Measurements from ENCODE around the gene MAP3K3.
A peak's percentile ranks its signal among the peaks of the same experiment; 100 is the strongest.

MAP3K3 gene

GRCh38 chr17:63703556-63704258, 81.5 kb downstream of the MAP3K3 start:
- Histone ChIP-seq H3K27ac (ENCODE audit: low read depth, low read length) (no peak overlapping the region), H3K79me1 (ENCODE audit: low read length) (peaks cover 12% of the 10 kb centered on the region), H4K5ac (ENCODE audit: low read length) (no peak overlapping the region), H3K4ac (ENCODE audit: low read depth, low read length) (no peak overlapping the region), H3K79me2 (ENCODE audit: control insufficient read depth, insufficient read depth, low read length) (peaks cover 17% of the 10 kb centered on the region), H2BK120ac (ENCODE audit: low read depth, low read length) (no peak overlapping the region), H3K23ac (ENCODE audit: low read length) (no peak overlapping the region), H3K9ac (ENCODE audit: low read length) (peak overlapping the region; percentile 17), H3K27me3 (ENCODE audit: insufficient read depth, low read length, poor library complexity) (no peaks in the 10 kb centered on the region), H3K36me3 (ENCODE audit: control insufficient read depth, insufficient read depth, low read length) (no peaks in the 10 kb centered on the region), H3K56ac (ENCODE audit: low read length) (peak overlapping the region; percentile 34), H2AK5ac (ENCODE audit: low read length) (no peak overlapping the region), H2BK5ac (ENCODE audit: low read length) (no peak overlapping the region), H3K4me1 (ENCODE audit: control insufficient read depth, low read depth, low read length) (peaks cover 9% of the 10 kb centered on the region), H2BK15ac (replicated peaks; ENCODE audit: low read depth) (no peak overlapping the region), H4K8ac (ENCODE audit: low read depth, low read length) (no peak overlapping the region), H3K4me2 (ENCODE audit: low read length) (no peak overlapping the region), H3K4me3 (ENCODE audit: low read length) (no peak overlapping the region), H3K18ac (ENCODE audit: low read length) (no peak overlapping the region)
- no CpG with 5 or more reads among the region's 16 CpGs for WGBS (ENCODE audit: extremely low coverage, insufficient coverage, low lambda C conversion rate)
- DNase-seq: no peak

- Histone ChIP-seq H3K23ac (ENCODE audit: low read length) (no peak overlapping the region), H4K8ac (ENCODE audit: low read depth, low read length) (no peak overlapping the region), H3K9ac (ENCODE audit: low read length) (no peak overlapping the region), H3K79me2 (ENCODE audit: control insufficient read depth, insufficient read depth, low read length) (peaks cover 13% of the 10 kb centered on the region), H3K27me3 (ENCODE audit: insufficient read depth, low read length, poor library complexity) (no peaks in the 10 kb centered on the region), H3K27ac (ENCODE audit: low read depth, low read length) (no peak overlapping the region), H3K4me2 (ENCODE audit: low read length) (no peak overlapping the region), H3K79me1 (ENCODE audit: low read length) (peaks cover 12% of the 10 kb centered on the region), H2BK5ac (ENCODE audit: low read length) (no peak overlapping the region), H2BK15ac (replicated peaks; ENCODE audit: low read depth) (no peak overlapping the region), H3K36me3 (ENCODE audit: control insufficient read depth, insufficient read depth, low read length) (peaks cover 2% of the 10 kb centered on the region), H3K18ac (ENCODE audit: low read length) (no peak overlapping the region), H3K4ac (ENCODE audit: low read depth, low read length) (no peak overlapping the region), H3K4me1 (ENCODE audit: control insufficient read depth, low read depth, low read length) (peaks cover 9% of the 10 kb centered on the region), H2AK5ac (ENCODE audit: low read length) (no peak overlapping the region), H4K5ac (ENCODE audit: low read length) (no peak overlapping the region), H3K56ac (ENCODE audit: low read length) (peak overlapping the region; percentile 34), H2BK120ac (ENCODE audit: low read depth, low read length) (no peak overlapping the region), H3K4me3 (ENCODE audit: low read length) (no peak overlapping the region)
- no CpG with 5 or more reads among the region's 11 CpGs for WGBS (ENCODE audit: extremely low coverage, insufficient coverage, low lambda C conversion rate)
- no peak for DNase-seq
These were observed 82.0 kb downstream of the MAP3K3 start for GRCh38 chr17:63704259-63704576.

GRCh38 chr17:63704836-63705235, 82.6 kb downstream of the MAP3K3 start:
- no peak overlapping the region for H3K9ac ChIP-seq (ENCODE audit: low read length)
- no CpG with 5 or more reads among the region's 9 CpGs for WGBS (ENCODE audit: extremely low coverage, insufficient coverage, low lambda C conversion rate)
- no peak overlapping the region for H3K4me2 ChIP-seq (ENCODE audit: low read length)
- peaks cover 12% of the 10 kb centered on the region for H3K79me1 ChIP-seq (ENCODE audit: low read length)
- no peak overlapping the region for H3K4ac ChIP-seq (ENCODE audit: low read depth, low read length)
- no peak overlapping the region for H3K18ac ChIP-seq (ENCODE audit: low read length)
- peaks cover 2% of the 10 kb centered on the region for H3K36me3 ChIP-seq (ENCODE audit: control insufficient read depth, insufficient read depth, low read length)
- no peaks in the 10 kb centered on the region for H3K27me3 ChIP-seq (ENCODE audit: insufficient read depth, low read length, poor library complexity)
- no peak overlapping the region for H2BK5ac ChIP-seq (ENCODE audit: low read length)
- DNase-seq: no peak
- peaks cover 13% of the 10 kb centered on the region for H3K79me2 ChIP-seq (ENCODE audit: control insufficient read depth, insufficient read depth, low read length)
- H2AK5ac ChIP-seq (ENCODE audit: low read length): no peak overlapping the region
- H4K5ac ChIP-seq (ENCODE audit: low read length): no peak overlapping the region
- H3K4me1 ChIP-seq (ENCODE audit: control insufficient read depth, low read depth, low read length): peaks cover 9% of the 10 kb centered on the region
- peak overlapping the region; percentile 3 for H3K56ac ChIP-seq (ENCODE audit: low read length)
- no peak overlapping the region for H3K4me3 ChIP-seq (ENCODE audit: low read length)
- no peak overlapping the region for H3K23ac ChIP-seq (ENCODE audit: low read length)
- no peak overlapping the region for H2BK120ac ChIP-seq (ENCODE audit: low read depth, low read length)
- no peak overlapping the region for H2BK15ac ChIP-seq (replicated peaks; ENCODE audit: low read depth)
- H3K27ac ChIP-seq (ENCODE audit: low read depth, low read length): no peak overlapping the region
- no peak overlapping the region for H4K8ac ChIP-seq (ENCODE audit: low read depth, low read length)

- no CpG with 5 or more reads among the region's 3 CpGs for WGBS (ENCODE audit: extremely low coverage, insufficient coverage, low lambda C conversion rate)
- H3K4me3 ChIP-seq (ENCODE audit: low read length): no peak overlapping the region
These were observed 83.4 kb downstream of the MAP3K3 start for GRCh38 chr17:63705657-63706056.

GRCh38 chr17:63706336-63707082, 84.3 kb downstream of the MAP3K3 start:
- Histone ChIP-seq H2BK120ac (ENCODE audit: low read depth, low read length) (no peak overlapping the region), H2BK5ac (ENCODE audit: low read length) (no peak overlapping the region), H3K18ac (ENCODE audit: low read length) (no peak overlapping the region), H3K36me3 (ENCODE audit: control insufficient read depth, insufficient read depth, low read length) (peaks cover 5% of the 10 kb centered on the region), H3K9ac (ENCODE audit: low read length) (no peak overlapping the region), H3K56ac (ENCODE audit: low read length) (no peak overlapping the region), H3K79me1 (ENCODE audit: low read length) (peaks cover 9% of the 10 kb centered on the region), H2AK5ac (ENCODE audit: low read length) (no peak overlapping the region), H3K4me3 (ENCODE audit: low read length) (no peak overlapping the region), H3K79me2 (ENCODE audit: control insufficient read depth, insufficient read depth, low read length) (peaks cover 8% of the 10 kb centered on the region), H2BK15ac (replicated peaks; ENCODE audit: low read depth) (no peak overlapping the region), H3K27me3 (ENCODE audit: insufficient read depth, low read length, poor library complexity) (no peaks in the 10 kb centered on the region), H3K27ac (ENCODE audit: low read depth, low read length) (no peak overlapping the region), H4K8ac (ENCODE audit: low read depth, low read length) (no peak overlapping the region), H3K4me2 (ENCODE audit: low read length) (no peak overlapping the region), H3K23ac (ENCODE audit: low read length) (no peak overlapping the region), H3K4me1 (ENCODE audit: control insufficient read depth, low read depth, low read length) (peaks cover 6% of the 10 kb centered on the region), H4K5ac (ENCODE audit: low read length) (no peak overlapping the region), H3K4ac (ENCODE audit: low read depth, low read length) (no peak overlapping the region)
- no CpG with 5 or more reads among the region's 7 CpGs for WGBS (ENCODE audit: extremely low coverage, insufficient coverage, low lambda C conversion rate)
- no peak for DNase-seq

More at GRCh38 chr17:63705657-63706056, 83.4 kb downstream of the MAP3K3 start:
- no peak overlapping the region for H3K56ac ChIP-seq (ENCODE audit: low read length)
- no peak overlapping the region for H2BK120ac ChIP-seq (ENCODE audit: low read depth, low read length)
- H3K4me1 ChIP-seq (ENCODE audit: control insufficient read depth, low read depth, low read length): peaks cover 9% of the 10 kb centered on the region
- no peaks in the 10 kb centered on the region for H3K27me3 ChIP-seq (ENCODE audit: insufficient read depth, low read length, poor library complexity)
- H3K4me2 ChIP-seq (ENCODE audit: low read length): no peak overlapping the region
- H3K79me2 ChIP-seq (ENCODE audit: control insufficient read depth, insufficient read depth, low read length): peaks cover 13% of the 10 kb centered on the region
- H3K36me3 ChIP-seq (ENCODE audit: control insufficient read depth, insufficient read depth, low read length): peaks cover 2% of the 10 kb centered on the region
- no peak overlapping the region for H2BK15ac ChIP-seq (replicated peaks; ENCODE audit: low read depth)
- H3K79me1 ChIP-seq (ENCODE audit: low read length): peaks cover 12% of the 10 kb centered on the region
- H3K23ac ChIP-seq (ENCODE audit: low read length): no peak overlapping the region
- H3K4ac ChIP-seq (ENCODE audit: low read depth, low read length): no peak overlapping the region
- no peak overlapping the region for H3K18ac ChIP-seq (ENCODE audit: low read length)
- no peak overlapping the region for H2BK5ac ChIP-seq (ENCODE audit: low read length)
- no peak for DNase-seq
- H3K27ac ChIP-seq (ENCODE audit: low read depth, low read length): no peak overlapping the region
- H4K8ac ChIP-seq (ENCODE audit: low read depth, low read length): no peak overlapping the region
- H4K5ac ChIP-seq (ENCODE audit: low read length): no peak overlapping the region
- H2AK5ac ChIP-seq (ENCODE audit: low read length): no peak overlapping the region
- H3K9ac ChIP-seq (ENCODE audit: low read length): no peak overlapping the region

Measured in mesendoderm (in vitro differentiated cells).